Endothelial cell of umbilical vein (primary cell): ENCODE data around the gene A1CF.

ENCODE experiments used
- CTCF ChIP-seq, 2 donors: IDR thresholded peaks; 1 replicate in 1 of 2; 2 replicates in 1 of 2; pipeline ENCODE4 v1.5.1; 2011; ENCODE audit warnings: low read length in 2 of 2, mild to moderate bottlenecking in 2 of 2, moderate library complexity in 2 of 2, control low read depth in 1 of 2, inconsistent platforms in 1 of 2, low read depth in 1 of 2; ENCODE audit not compliant: insufficient read depth in 1 of 2; ENCODE audit errors: extremely low read depth in 1 of 2
- EZH2 ChIP-seq: IDR thresholded peaks from 2 replicates; pipeline ENCODE4 v1.6.1; 2012; ENCODE audit warnings: borderline replicate concordance, low read depth, mild to moderate bottlenecking, moderate library complexity, low read length, inconsistent platforms; ENCODE audit not compliant: severe bottlenecking
- POLR2A ChIP-seq: IDR thresholded peaks from 2 replicates; pipeline ENCODE4 v1.6.1; 2012; ENCODE audit warnings: low read depth, mild to moderate bottlenecking, control low read depth, low read length
- POLR2AphosphoS5 ChIP-seq: IDR thresholded peaks from 2 replicates; pipeline ENCODE4 v1.6.1; 2012; ENCODE audit warnings: low read depth, mild to moderate bottlenecking, control low read depth, low read length, moderate library complexity; ENCODE audit not compliant: insufficient read depth
- TF ChIP-seq, protein P1 (sequence below): IDR thresholded peaks from 2 replicates; pipeline ENCODE4 v1.6.1; 2011; ENCODE audit not compliant: insufficient read depth, insufficient read length

DNA sequence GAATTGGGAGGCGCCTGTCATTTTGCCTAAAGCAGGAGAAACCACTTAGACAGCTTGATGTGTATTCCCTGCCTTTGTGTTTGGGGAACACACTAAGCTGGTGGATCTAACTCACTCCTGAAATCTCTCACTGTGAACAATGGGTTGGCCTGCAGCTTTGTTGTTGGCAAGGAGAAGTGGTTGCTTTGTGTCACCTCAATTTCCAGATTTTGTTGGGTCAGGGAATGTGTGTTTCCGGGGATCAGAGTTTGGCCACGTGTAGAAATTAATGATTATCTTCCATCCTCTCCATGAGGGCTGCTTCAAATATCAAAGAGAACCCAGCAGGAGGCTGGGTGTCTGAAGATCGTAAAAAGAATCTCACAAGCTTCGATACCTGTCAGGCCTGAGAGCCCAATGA is 27.8 kb downstream of the A1CF start:
- TF ChIP-seq CTCF (IDR thresholded peaks at IDR 0.05; ENCODE audit: extremely low read depth in 1 of 2, insufficient read depth in 1 of 2, low read depth in 1 of 2, low read length in 2 of 2) (no peak), POLR2A (no peak), POLR2AphosphoS5 (no peak), EZH2 (no peak)
- TF ChIP-seq, protein P1, sequence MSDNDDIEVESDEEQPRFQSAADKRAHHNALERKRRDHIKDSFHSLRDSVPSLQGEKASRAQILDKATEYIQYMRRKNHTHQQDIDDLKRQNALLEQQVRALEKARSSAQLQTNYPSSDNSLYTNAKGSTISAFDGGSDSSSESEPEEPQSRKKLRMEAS: no peak
